Uterus (tissue), 4 donors: ENCODE results near the gene TAP2. TPM values are rescaled to one million over a fixed set of nuclear protein-coding genes. Genes with fewer than 3 reads are reported as not detected.

Experiments used
- DNase-seq, 2 donors: peaks; one replicate each; pipeline ENCODE4 v3.0.0-alpha.2; 2019 to 2020
- H3K27ac ChIP-seq, 2 donors: fragments of 200-600 bp; sonication (generic); 1 replicate in 1 of 2; 2 replicates in 1 of 2; pipeline ENCODE4 v1.5.1; 2016 to 2018
- H3K27me3 ChIP-seq, 2 donors: fragments of 200-600 bp; sonication (generic); one replicate each; pipeline ENCODE4 v1.5.1; 2018 to 2019; ENCODE audit warnings: control low read depth in 1 of 2
- H3K36me3 ChIP-seq, 2 donors: fragments of 200-600 bp; sonication (generic); one replicate each; pipeline ENCODE4 v1.5.1; 2019; ENCODE audit warnings: control low read depth in 1 of 2
- H3K4me1 ChIP-seq, 2 donors: fragments of 200-600 bp; sonication (generic); one replicate each; pipeline ENCODE4 v1.5.1; 2018 to 2019; ENCODE audit warnings: control low read depth in 1 of 2
- H3K4me3 ChIP-seq, 2 donors: fragments of 200-600 bp; sonication (generic); 1 replicate in 1 of 2; 2 replicates in 1 of 2; pipeline ENCODE4 v1.5.1; 2018 to 2019; ENCODE audit warnings: mild to moderate bottlenecking in 1 of 2
- H3K9me3 ChIP-seq, 2 donors: fragments of 200-600 bp; sonication (generic); one replicate each; pipeline ENCODE4 v1.5.1; 2019; ENCODE audit warnings: control low read depth in 1 of 2
- CTCF ChIP-seq, 4 experiments: fragments of 200-600 bp in 2 of 4; fragments of 450-650 bp in 2 of 4; sonication (generic) in 2 of 4; IDR thresholded peaks; one replicate each; pipeline ENCODE4 v1.5.1; 2016 to 2019; ENCODE audit warnings: antibody characterized with exemption in 4 of 4, mild to moderate bottlenecking in 2 of 4, moderate library complexity in 1 of 4
- POLR2A ChIP-seq, 2 donors: fragments of 450-650 bp; IDR thresholded peaks; one replicate each; pipeline ENCODE4 v1.6.1; 2016; ENCODE audit warnings: antibody characterized with exemption in 2 of 2, mild to moderate bottlenecking in 1 of 2, moderate library complexity in 1 of 2
- intact Hi-C: fragments of 100-400 bp; cut with DNase I; formaldehyde crosslinking; loops from one replicate; pipeline ENCODE4 v1.15.1; 2023; ENCODE audit warnings: low total_unique reads
- total RNA-seq, 4 donors: library from RNA; depleted of rRNA in 3 of 4; stranded (reverse); fragments of >200 nt in 3 of 4; gene quantifications; one replicate each; pipeline versions ENCODE4 v1.1.0 to v1.2.4, GENCODE V29; 2014 to 2023
- donor health status: DM: yes; HTN: yes; CAD: no.

The TAP2 gene
- total RNA-seq, 4 donors from 2014 or later: 3.0 to 42.4 (median 21.5) TPM

DNA sequence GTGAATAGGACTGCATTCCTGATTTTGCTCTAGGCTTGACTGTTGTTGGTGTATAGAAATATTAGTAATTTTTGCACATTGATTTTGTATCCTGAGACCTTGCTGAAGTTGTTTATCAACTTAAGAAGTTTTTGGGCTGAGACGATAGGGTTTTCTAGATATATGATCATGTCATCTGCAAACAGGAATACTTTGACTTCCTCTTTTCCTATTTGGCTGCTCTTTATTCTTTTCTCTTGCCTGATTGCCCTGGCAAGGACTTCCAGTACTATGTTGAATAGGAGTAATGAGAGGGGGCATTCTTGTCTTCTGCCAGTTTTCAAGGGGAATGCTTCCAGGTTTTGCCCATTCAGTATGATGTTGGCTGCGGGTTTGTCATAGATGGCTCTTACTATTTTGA lies 35.1 kb downstream of the TAP2 start:
- Histone ChIP-seq H3K27me3 (no peaks in the 10 kb centered on the region), H3K9me3 (no peaks in the 10 kb centered on the region), H3K36me3 (no peaks in the 10 kb centered on the region), H3K4me3 (no peak overlapping the region), H3K4me1 (no peaks in the 10 kb centered on the region), H3K27ac (no peak overlapping the region)
- intact Hi-C loops: no loop called here
- TF ChIP-seq CTCF (IDR thresholded peaks at IDR 0.05) (no peak), POLR2A (IDR thresholded peaks at IDR 0.05) (no peak)
- DNase-seq: no peak

GRCh38 chr6:32799740-32800139 lies 38.8 kb downstream of the TAP2 start:
- TF ChIP-seq CTCF (IDR thresholded peaks at IDR 0.05): no peak
- TF ChIP-seq POLR2A (IDR thresholded peaks at IDR 0.05): no peak
- Histone ChIP-seq H3K27me3 (no peaks in the 10 kb centered on the region), H3K9me3 (no peaks in the 10 kb centered on the region), H3K36me3 (no peaks in the 10 kb centered on the region), H3K4me1 (no peaks in the 10 kb centered on the region), H3K4me3 (no peak overlapping the region), H3K27ac (no peak overlapping the region)
- DNase-seq: no peak
- intact Hi-C loops: loop anchor here (10.0 kb wide), 1 partner anchor 385 kb away; no protein-coding TSS in a partner anchor

GRCh38 chr6:32799168-32799567 lies 39.4 kb downstream of the TAP2 start:
- Histone ChIP-seq H3K9me3 (no peaks in the 10 kb centered on the region), H3K4me1 (no peaks in the 10 kb centered on the region), H3K4me3 (no peak overlapping the region), H3K27me3 (no peaks in the 10 kb centered on the region), H3K27ac (no peak overlapping the region), H3K36me3 (no peaks in the 10 kb centered on the region)
- TF ChIP-seq CTCF (IDR thresholded peaks at IDR 0.05) (no peak), POLR2A (IDR thresholded peaks at IDR 0.05) (no peak)
- no peak for DNase-seq
- intact Hi-C loops: loop anchor here (10.0 kb wide), 1 partner anchor 384 kb away; no protein-coding TSS in a partner anchor

DNA sequence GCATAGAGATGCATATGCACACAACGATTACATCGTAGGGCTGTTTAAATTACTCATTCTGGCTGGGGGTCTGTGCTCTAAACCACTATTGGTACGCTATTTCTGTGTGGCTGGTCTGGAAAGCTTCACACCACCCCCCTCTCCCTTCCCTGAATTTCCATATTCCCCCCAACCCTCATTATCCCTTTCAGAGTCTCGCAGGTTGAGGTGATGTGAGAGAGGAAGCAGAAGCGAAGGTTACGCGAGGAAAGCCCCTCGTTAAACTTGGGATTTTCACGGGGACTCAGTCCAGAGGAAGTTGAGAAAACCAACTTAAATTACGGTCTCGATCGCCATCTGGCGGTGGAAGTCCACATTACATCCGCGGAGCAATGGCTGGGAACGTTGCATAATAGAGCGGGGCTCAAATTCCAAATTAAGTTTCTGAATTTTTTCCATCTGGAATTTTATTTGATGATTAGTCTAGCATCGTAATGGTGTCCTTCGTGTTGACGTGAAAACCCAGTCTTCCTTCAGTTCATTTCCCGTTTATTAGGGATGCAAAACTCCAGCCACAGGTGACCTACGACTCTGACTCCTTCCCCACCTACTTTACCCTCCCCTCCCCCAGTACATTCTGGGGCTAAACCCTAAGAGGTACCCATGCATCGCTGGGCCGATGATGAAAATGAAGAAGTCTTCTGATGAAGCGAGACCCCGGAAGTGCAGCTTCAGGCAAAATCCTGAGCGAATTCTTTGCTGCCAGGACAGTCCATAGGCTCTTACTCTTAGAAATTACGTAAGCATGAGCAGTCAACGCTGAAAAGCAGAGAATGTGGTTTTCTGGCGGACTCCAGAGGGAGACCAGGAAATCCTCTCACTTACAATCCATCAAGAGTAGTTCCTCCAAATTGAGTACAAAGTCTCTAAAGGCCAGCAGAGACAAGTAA lies 41.4 kb downstream of the TAP2 start:
- H3K4me1 ChIP-seq: no peaks in the 10 kb centered on the region
- intact Hi-C loops: loop anchor here (10.0 kb wide), 1 partner anchor 382 kb away; no protein-coding TSS in a partner anchor
- no peaks in the 10 kb centered on the region for H3K27me3 ChIP-seq
- no peaks in the 10 kb centered on the region for H3K36me3 ChIP-seq
- no peaks in the 10 kb centered on the region for H3K9me3 ChIP-seq
- TF ChIP-seq POLR2A (IDR thresholded peaks at IDR 0.05) (no peak), CTCF (IDR thresholded peaks at IDR 0.05) (peak; percentile 86 to 88 (median 88))
- no peak overlapping the region for H3K4me3 ChIP-seq
- H3K27ac ChIP-seq: no peak overlapping the region
- peak; percentile 73 to 79 for DNase-seq

GRCh38 chr6:32794510-32794909 lies 44.0 kb downstream of the TAP2 start:
- intact Hi-C loops: loop anchor here (10.0 kb wide), 1 partner anchor 380 kb away; no protein-coding TSS in a partner anchor
- Histone ChIP-seq H3K4me3 (no peak overlapping the region), H3K36me3 (no peaks in the 10 kb centered on the region), H3K27ac (no peak overlapping the region), H3K9me3 (no peaks in the 10 kb centered on the region), H3K27me3 (peaks cover 0 to 4% of the 10 kb centered on the region in 2 donors), H3K4me1 (no peaks in the 10 kb centered on the region)
- TF ChIP-seq POLR2A (IDR thresholded peaks at IDR 0.05) (no peak), CTCF (IDR thresholded peaks at IDR 0.05) (no peak)
- no peak for DNase-seq
